ENCODE data around the gene IFNL4. TPM values are rescaled to one million over a fixed set of nuclear protein-coding genes. Genes with fewer than 3 reads are reported as not detected.

IFNL4 gene
- total and polyA plus RNA-seq, 2 of the 4 experiments (the other 2 are of a cell fraction): not detected

DNA sequence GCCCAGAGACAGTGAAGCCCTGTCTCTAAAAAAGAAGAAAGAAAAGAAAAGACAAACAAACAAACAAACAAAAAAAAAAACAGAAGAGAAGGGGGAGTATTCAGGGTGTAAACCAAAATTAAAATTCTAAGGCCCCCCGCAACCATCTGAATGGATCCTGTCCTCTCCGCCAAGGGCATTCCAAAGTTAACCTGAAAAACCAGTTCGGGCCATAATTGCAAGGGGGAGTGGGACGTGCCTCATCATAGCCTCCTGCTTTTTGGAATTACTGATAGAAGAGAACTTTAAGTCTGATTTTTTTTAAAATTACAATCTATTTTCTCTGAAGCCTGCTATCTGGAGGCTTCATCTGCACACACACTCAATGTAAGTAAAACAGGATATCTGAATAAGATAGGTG, 13.8 kb upstream of the IFNL4 start:
- no peaks in the 10 kb centered on the region for H3K79me1 ChIP-seq (ENCODE audit: low read depth in 1 of 2, low read length in 2 of 2)
- no peaks in the 10 kb centered on the region for H3K4me1 ChIP-seq (ENCODE audit: control insufficient read depth, insufficient read depth, low read length)
- ChIA-PET CTCF (no interaction called here), POLR2A (ENCODE audit: unreplicated experiment) (no interaction called here)
- H2BK120ac ChIP-seq (ENCODE audit: low read depth, low read length): no peak overlapping the region
- no peak overlapping the region for H2BK5ac ChIP-seq (ENCODE audit: low read depth, low read length, poor library complexity, severe bottlenecking)
- peaks cover 50% of the 10 kb centered on the region for H3K27me3 ChIP-seq (ENCODE audit: control insufficient read depth, insufficient read depth, low read length)
- no peak overlapping the region for H4K8ac ChIP-seq (ENCODE audit: low read depth in 2 of 2, low read length in 2 of 2)
- WGBS, 2 experiments (ENCODE audit: extremely low coverage in 2 of 2, insufficient read length in 1 of 2): no CpG with 5 or more reads among the region's 4 CpGs
- no peak overlapping the region for H3K4ac ChIP-seq (ENCODE audit: low read depth, low read length)
- H3K9ac ChIP-seq (ENCODE audit: low read depth, low read length): no peak overlapping the region
- no peak overlapping the region for H3K18ac ChIP-seq (ENCODE audit: low read depth, low read length)
- H3K14ac ChIP-seq (replicated peaks; ENCODE audit: low read depth, low read length): no peak overlapping the region
- H3K56ac ChIP-seq (ENCODE audit: extremely low read depth, insufficient read depth, low read length): no peak overlapping the region
- no peak overlapping the region for H2BK20ac ChIP-seq (ENCODE audit: low read depth, low read length)
- ATAC-seq (ENCODE audit: low read depth) (no peak), DNase-seq (no peak)
- no peak overlapping the region for H3K4me2 ChIP-seq (ENCODE audit: low read depth, low read length)
- no TSS peak for BruUV-seq (replicated peaks)
- no peak overlapping the region for H2AK9ac ChIP-seq (replicated peaks; ENCODE audit: low read depth, low read length, poor library complexity)
- no peak overlapping the region for H4K91ac ChIP-seq (ENCODE audit: insufficient read depth, low read depth, low read length)
- no peak overlapping the region for H3K23ac ChIP-seq (ENCODE audit: low read depth, low read length)
- H4K5ac ChIP-seq (ENCODE audit: low read depth, low read length): no peak overlapping the region
- in situ Hi-C loops (cut with MboI; ENCODE audit: low sequenced_read_pairs) (no loop called here), dilution Hi-C loops (cut with HindIII; ENCODE audit: low sequenced_read_pairs, unreplicated experiment) (no loop called here), intact Hi-C loops (cut with micrococcal nuclease) (no loop called here)
- H3K4me3 ChIP-seq (ENCODE audit: insufficient read depth, low read depth, low read length): no peak overlapping the region
- no peak overlapping the region for H2AFZ ChIP-seq (replicated peaks; ENCODE audit: low read length, poor library complexity)
- no peak overlapping the region for H2AK5ac ChIP-seq (ENCODE audit: low read depth, low read length)
- H3K36me3 ChIP-seq (ENCODE audit: control insufficient read depth, insufficient read depth, low read length): no peaks in the 10 kb centered on the region
- TF ChIP-seq MAFK (IDR thresholded peaks at IDR 0.05; ENCODE audit: low read depth, low read length) (no peak), MXI1 (IDR thresholded peaks at IDR 0.05; ENCODE audit: borderline replicate concordance, low read depth, low read length) (no peak), SMC3 (IDR thresholded peaks at IDR 0.05; ENCODE audit: low read depth, low read length) (no peak), NFE2L2 (IDR thresholded peaks at IDR 0.05; ENCODE audit: low read depth, low read length) (no peak), BHLHE40 (IDR thresholded peaks at IDR 0.05; ENCODE audit: low read depth, low read length) (no peak), RFX5 (IDR thresholded peaks at IDR 0.05; ENCODE audit: low read depth, low read length) (no peak), FOS (IDR thresholded peaks at IDR 0.05; ENCODE audit: low read depth, low read length) (no peak), RCOR1 (IDR thresholded peaks at IDR 0.05; ENCODE audit: insufficient replicate concordance, low read length) (no peak), MAZ (IDR thresholded peaks at IDR 0.05; ENCODE audit: borderline replicate concordance, low read depth, low read length) (no peak)
- TF ChIP-seq, protein P1, sequence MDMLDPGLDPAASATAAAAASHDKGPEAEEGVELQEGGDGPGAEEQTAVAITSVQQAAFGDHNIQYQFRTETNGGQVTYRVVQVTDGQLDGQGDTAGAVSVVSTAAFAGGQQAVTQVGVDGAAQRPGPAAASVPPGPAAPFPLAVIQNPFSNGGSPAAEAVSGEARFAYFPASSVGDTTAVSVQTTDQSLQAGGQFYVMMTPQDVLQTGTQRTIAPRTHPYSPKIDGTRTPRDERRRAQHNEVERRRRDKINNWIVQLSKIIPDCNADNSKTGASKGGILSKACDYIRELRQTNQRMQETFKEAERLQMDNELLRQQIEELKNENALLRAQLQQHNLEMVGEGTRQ (IDR thresholded peaks at IDR 0.05; ENCODE audit: low read depth, low read length): no peak
- TF ChIP-seq, protein P2, sequence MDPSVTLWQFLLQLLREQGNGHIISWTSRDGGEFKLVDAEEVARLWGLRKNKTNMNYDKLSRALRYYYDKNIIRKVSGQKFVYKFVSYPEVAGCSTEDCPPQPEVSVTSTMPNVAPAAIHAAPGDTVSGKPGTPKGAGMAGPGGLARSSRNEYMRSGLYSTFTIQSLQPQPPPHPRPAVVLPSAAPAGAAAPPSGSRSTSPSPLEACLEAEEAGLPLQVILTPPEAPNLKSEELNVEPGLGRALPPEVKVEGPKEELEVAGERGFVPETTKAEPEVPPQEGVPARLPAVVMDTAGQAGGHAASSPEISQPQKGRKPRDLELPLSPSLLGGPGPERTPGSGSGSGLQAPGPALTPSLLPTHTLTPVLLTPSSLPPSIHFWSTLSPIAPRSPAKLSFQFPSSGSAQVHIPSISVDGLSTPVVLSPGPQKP (IDR thresholded peaks at IDR 0.05; ENCODE audit: borderline replicate concordance, low read depth, low read length): no peak
- no peak overlapping the region for H2BK15ac ChIP-seq (ENCODE audit: low read depth, low read length)
- H3K9me3 ChIP-seq (ENCODE audit: control insufficient read depth, insufficient read depth, low read length): no peaks in the 10 kb centered on the region
- H3K9me1 ChIP-seq (ENCODE audit: insufficient read depth, low read length): no peaks in the 10 kb centered on the region
- H3K27ac ChIP-seq (ENCODE audit: insufficient read depth, low read length): no peak overlapping the region
- H4K20me1 ChIP-seq (ENCODE audit: insufficient read depth, low read length): no peaks in the 10 kb centered on the region

Data from IMR-90 (cell line).